Measurements from ENCODE around the gene TEAD4. TPM values are rescaled to one million over a fixed set of nuclear protein-coding genes. Genes with fewer than 3 reads are reported as not detected.

The TEAD4 gene
- total RNA-seq, 1 donor from 2014 or later, result 1.6 TPM

- ATAC-seq (no peak), DNase-seq (ENCODE audit: low spot score) (no peak)
These were observed 40.2 kb downstream of the TEAD4 start for GRCh38 chr12:2999265-2999841.

- DNase-seq (ENCODE audit: low spot score), result no peak
These were observed 41.5 kb downstream of the TEAD4 start for GRCh38 chr12:3000548-3001275.

GRCh38 chr12:3002646-3003045 is 43.4 kb downstream of the TEAD4 start:
- ATAC-seq (no peak), DNase-seq (ENCODE audit: low spot score) (no peak)

More at GRCh38 chr12:3000548-3001275, 41.5 kb downstream of the TEAD4 start:
- ATAC-seq, result no peak

- ATAC-seq, result no peak
- no peak for DNase-seq (ENCODE audit: low spot score)
These were observed 44.3 kb downstream of the TEAD4 start for GRCh38 chr12:3003357-3003992.

- no peak for DNase-seq (ENCODE audit: low spot score)
- no peak for ATAC-seq
These were observed 45.7 kb downstream of the TEAD4 start for GRCh38 chr12:3004655-3005565.

GRCh38 chr12:3005736-3006135 is 46.5 kb downstream of the TEAD4 start:
- no peak for ATAC-seq

GRCh38 chr12:3009780-3010179 is 50.6 kb downstream of the TEAD4 start:
- ATAC-seq (no peak), DNase-seq (ENCODE audit: low spot score) (no peak)

More at GRCh38 chr12:3005736-3006135, 46.5 kb downstream of the TEAD4 start:
- no peak for DNase-seq (ENCODE audit: low spot score)

GRCh38 chr12:3010214-3010930 is 51.2 kb downstream of the TEAD4 start:
- ATAC-seq, result no peak
- DNase-seq (ENCODE audit: low spot score), result no peak

GRCh38 chr12:3012786-3013185 is 53.6 kb downstream of the TEAD4 start:
- no peak for DNase-seq (ENCODE audit: low spot score)
- no peak for ATAC-seq

- peak; percentile 28 for ATAC-seq
- DNase-seq (ENCODE audit: low spot score), result no peak
These were observed 55.4 kb downstream of the TEAD4 start for GRCh38 chr12:3014641-3015040.

GRCh38 chr12:3015356-3015755 is 56.2 kb downstream of the TEAD4 start:
- no peak for DNase-seq (ENCODE audit: low spot score)
- no peak for ATAC-seq

- no peak for DNase-seq (ENCODE audit: low spot score)
- ATAC-seq, result no peak
These were observed 57.0 kb downstream of the TEAD4 start for GRCh38 chr12:3016191-3016590.

GRCh38 chr12:3017281-3017680 is 58.1 kb downstream of the TEAD4 start:
- DNase-seq (ENCODE audit: low spot score) (no peak), ATAC-seq (no peak)

GRCh38 chr12:3018284-3019004 is 59.2 kb downstream of the TEAD4 start:
- no peak for ATAC-seq

GRCh38 chr12:3019005-3019680 is 59.9 kb downstream of the TEAD4 start:
- ATAC-seq (no peak), DNase-seq (ENCODE audit: low spot score) (no peak)

More at GRCh38 chr12:3018284-3019004, 59.2 kb downstream of the TEAD4 start:
- no peak for DNase-seq (ENCODE audit: low spot score)

GRCh38 chr12:3020399-3020798 is 61.2 kb downstream of the TEAD4 start:
- ATAC-seq (no peak), DNase-seq (ENCODE audit: low spot score) (no peak)

GRCh38 chr12:3020850-3021435 is 61.7 kb downstream of the TEAD4 start:
- DNase-seq (ENCODE audit: low spot score), result no peak
- ATAC-seq, result peak; percentile 72

- ATAC-seq, result no peak
- no peak for DNase-seq (ENCODE audit: low spot score)
These were observed 63.2 kb downstream of the TEAD4 start for GRCh38 chr12:3022411-3022810.

- no peak for DNase-seq (ENCODE audit: low spot score)
- ATAC-seq, result no peak
These were observed 63.8 kb downstream of the TEAD4 start for GRCh38 chr12:3022961-3023360.
